Loucy (cell line): ENCODE data around the gene INSIG2.

ENCODE experiments used
- H2AFZ ChIP-seq: fragments of 200-600 bp; sonication (generic); 2 replicates; pipeline ENCODE4 v1.6.0; 2016; ENCODE audit warnings: antibody characterized with exemption, mild to moderate bottlenecking, low read length, moderate library complexity
- H3F3A ChIP-seq: fragments of 200-600 bp; 2 replicates; pipeline ENCODE4 v1.6.0; 2016; ENCODE audit warnings: antibody characterized with exemption, low read depth, mild to moderate bottlenecking
- H3K27me3 ChIP-seq: fragments of 200-600 bp; sonication (generic); 2 replicates; pipeline ENCODE4 v1.6.1; 2014; ENCODE audit warnings: low read length, mild to moderate bottlenecking; ENCODE audit not compliant: insufficient read depth, poor library complexity, severe bottlenecking
- H3K36me3 ChIP-seq: fragments of 200-600 bp; sonication (generic); 2 replicates; pipeline ENCODE4 v1.6.1; 2016; ENCODE audit warnings: low read length; ENCODE audit not compliant: insufficient read depth
- H3K4me1 ChIP-seq: fragments of 200-600 bp; sonication (generic); 2 replicates; pipeline ENCODE4 v1.5.1; 2014; ENCODE audit warnings: low read length, mild to moderate bottlenecking; ENCODE audit not compliant: insufficient read depth, poor library complexity, severe bottlenecking
- H3K4me2 ChIP-seq: fragments of 200-600 bp; sonication (generic); 2 replicates; pipeline ENCODE4 v1.6.0; 2014; ENCODE audit warnings: antibody characterized with exemption, low read length, low read depth, mild to moderate bottlenecking; ENCODE audit not compliant: poor library complexity, severe bottlenecking
- H3K4me3 ChIP-seq: fragments of 200-600 bp; sonication (generic); 2 replicates; pipeline ENCODE4 v1.5.1; 2014; ENCODE audit warnings: low read length, mild to moderate bottlenecking, mixed read lengths; ENCODE audit not compliant: poor library complexity, severe bottlenecking
- H3K79me2 ChIP-seq: fragments of 200-600 bp; sonication (generic); 2 replicates; pipeline ENCODE4 v1.6.1; 2014; ENCODE audit warnings: low read length; ENCODE audit not compliant: insufficient read depth
- H3K9ac ChIP-seq: fragments of 200-600 bp; sonication (generic); 2 replicates; pipeline ENCODE4 v1.6.0; 2014; ENCODE audit warnings: mild to moderate bottlenecking, low read depth, low read length, moderate library complexity; ENCODE audit not compliant: poor library complexity, severe bottlenecking
- H3K9me2 ChIP-seq: fragments of 200-600 bp; sonication (generic); replicated peaks from 2 replicates; pipeline ENCODE4 v1.6.1; 2016; ENCODE audit warnings: low read depth, low read length, mixed read lengths
- H3K9me3 ChIP-seq: fragments of 200-600 bp; sonication (generic); 2 replicates; pipeline ENCODE4 v1.6.1; 2014; ENCODE audit warnings: mild to moderate bottlenecking, antibody characterized with exemption, low read length, low read depth; ENCODE audit not compliant: insufficient read depth
- H4K20me1 ChIP-seq: fragments of 200-600 bp; sonication (generic); 2 replicates; pipeline ENCODE4 v1.6.0; 2014; ENCODE audit warnings: antibody characterized with exemption, low read length, mild to moderate bottlenecking; ENCODE audit not compliant: insufficient read depth, poor library complexity, severe bottlenecking
- EZH2phosphoT487 ChIP-seq: fragments of 200-600 bp; IDR thresholded peaks from 2 replicates; pipeline ENCODE4 v1.6.1; 2018; ENCODE audit warnings: antibody characterized with exemption, mild to moderate bottlenecking, moderate library complexity, borderline replicate concordance
- TF ChIP-seq, protein P1 (sequence below): fragments of 200-600 bp; sonication (generic); conservative IDR thresholded peaks from 2 replicates; pipeline ENCODE4 v1.5.1; 2014; ENCODE audit warnings: mild to moderate bottlenecking, antibody characterized with exemption, low read length

INSIG2 gene

DNA sequence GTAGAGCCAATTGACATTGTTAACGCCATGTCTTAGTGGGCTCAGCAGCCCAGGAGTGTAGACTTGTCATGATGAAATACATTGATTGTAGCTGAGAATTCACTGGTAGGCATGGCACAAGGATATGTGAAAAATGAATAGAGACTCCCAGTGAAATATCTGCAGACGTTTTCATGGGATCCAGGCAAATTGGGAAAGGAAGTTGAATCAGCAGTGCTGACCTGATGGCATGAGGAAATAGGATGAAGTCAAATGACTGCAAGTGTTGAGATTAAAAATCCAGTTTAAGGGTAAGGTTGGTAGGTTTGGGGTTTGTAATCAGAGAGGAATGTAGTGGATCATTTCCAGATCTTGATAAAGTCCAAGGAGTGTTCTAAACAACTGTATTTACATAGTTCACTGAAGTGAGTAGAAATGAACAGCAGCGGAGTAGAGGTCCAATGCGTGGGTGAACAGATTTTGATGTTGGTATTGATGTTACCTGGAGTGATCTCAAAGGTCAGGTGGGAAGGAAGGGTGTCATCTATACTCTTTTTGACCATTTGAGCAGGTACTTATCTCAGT, 24.6 kb downstream of the INSIG2 start:
- Histone ChIP-seq H3K27me3 (no peaks in the 10 kb centered on the region), H3K79me2 (peaks cover 15% of the 10 kb centered on the region; the same call in 1 of the 2 replicates), H3K36me3 (peaks cover 37% of the 10 kb centered on the region), H3K9me3 (no peaks in the 10 kb centered on the region), H3K4me1 (peaks cover 2% of the 10 kb centered on the region), H4K20me1 (no peaks in the 10 kb centered on the region), H3K4me2 (no peak overlapping the region), H3K4me3 (no peak overlapping the region), H3K9me2 (no peaks in the 10 kb centered on the region), H3F3A (no peaks in the 10 kb centered on the region), H2AFZ (no peak overlapping the region), H3K9ac (no peak overlapping the region)
- TF ChIP-seq, protein P1, sequence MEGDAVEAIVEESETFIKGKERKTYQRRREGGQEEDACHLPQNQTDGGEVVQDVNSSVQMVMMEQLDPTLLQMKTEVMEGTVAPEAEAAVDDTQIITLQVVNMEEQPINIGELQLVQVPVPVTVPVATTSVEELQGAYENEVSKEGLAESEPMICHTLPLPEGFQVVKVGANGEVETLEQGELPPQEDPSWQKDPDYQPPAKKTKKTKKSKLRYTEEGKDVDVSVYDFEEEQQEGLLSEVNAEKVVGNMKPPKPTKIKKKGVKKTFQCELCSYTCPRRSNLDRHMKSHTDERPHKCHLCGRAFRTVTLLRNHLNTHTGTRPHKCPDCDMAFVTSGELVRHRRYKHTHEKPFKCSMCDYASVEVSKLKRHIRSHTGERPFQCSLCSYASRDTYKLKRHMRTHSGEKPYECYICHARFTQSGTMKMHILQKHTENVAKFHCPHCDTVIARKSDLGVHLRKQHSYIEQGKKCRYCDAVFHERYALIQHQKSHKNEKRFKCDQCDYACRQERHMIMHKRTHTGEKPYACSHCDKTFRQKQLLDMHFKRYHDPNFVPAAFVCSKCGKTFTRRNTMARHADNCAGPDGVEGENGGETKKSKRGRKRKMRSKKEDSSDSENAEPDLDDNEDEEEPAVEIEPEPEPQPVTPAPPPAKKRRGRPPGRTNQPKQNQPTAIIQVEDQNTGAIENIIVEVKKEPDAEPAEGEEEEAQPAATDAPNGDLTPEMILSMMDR: no peak
- TF ChIP-seq EZH2phosphoT487: no peak

DNA sequence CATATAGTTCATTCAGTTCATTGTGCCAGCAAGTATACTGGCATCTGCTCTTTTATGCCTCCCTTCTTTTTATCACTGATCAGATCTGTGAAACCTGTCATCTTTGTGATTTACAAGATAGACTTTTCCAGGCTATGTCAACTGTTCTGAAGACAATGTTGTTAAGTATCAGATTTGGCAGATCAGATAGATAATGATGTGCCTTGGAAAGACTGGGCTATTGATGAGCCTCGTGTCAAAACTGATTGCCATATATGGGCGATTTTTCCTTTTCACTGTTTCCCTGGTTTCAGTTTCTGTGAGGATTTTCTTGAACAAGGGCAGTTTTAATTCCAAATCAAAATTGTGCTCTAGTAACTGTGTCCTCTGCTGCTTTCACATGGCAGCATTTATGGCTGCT, 26.6 kb downstream of the INSIG2 start:
- H3F3A ChIP-seq: no peaks in the 10 kb centered on the region
- H3K9ac ChIP-seq: no peak overlapping the region
- H3K4me3 ChIP-seq: no peak overlapping the region
- no peaks in the 10 kb centered on the region; the same call in 1 of the 2 replicates for H3K79me2 ChIP-seq
- H3K27me3 ChIP-seq: no peaks in the 10 kb centered on the region
- no peaks in the 10 kb centered on the region for H4K20me1 ChIP-seq
- H2AFZ ChIP-seq: no peak overlapping the region
- H3K9me2 ChIP-seq: no peaks in the 10 kb centered on the region
- no peak overlapping the region for H3K4me2 ChIP-seq
- H3K4me1 ChIP-seq: peaks cover 12% of the 10 kb centered on the region
- TF ChIP-seq EZH2phosphoT487: no peak
- TF ChIP-seq, protein P1: no peak
- H3K9me3 ChIP-seq: no peaks in the 10 kb centered on the region
- peaks cover 18% of the 10 kb centered on the region; the same call in 1 of the 2 replicates for H3K36me3 ChIP-seq

DNA sequence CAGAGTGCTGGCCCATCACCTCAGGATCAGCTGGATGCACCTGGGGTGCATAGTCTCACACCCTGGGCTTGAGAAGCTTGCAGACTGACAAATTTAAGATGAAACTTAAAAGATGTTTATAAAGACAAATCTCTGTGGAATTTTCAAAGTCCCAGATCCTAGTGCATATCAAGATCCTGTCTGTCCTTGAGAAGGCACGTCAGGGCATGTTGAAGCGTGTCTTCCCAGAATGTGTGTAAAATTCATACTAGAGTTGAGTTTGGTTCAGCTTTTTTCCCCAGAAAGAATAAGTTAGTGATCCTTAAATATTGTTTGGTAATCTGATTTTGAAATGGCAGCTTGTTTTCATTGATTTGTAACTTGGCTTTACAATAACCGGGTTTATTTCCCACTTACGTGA, 27.5 kb downstream of the INSIG2 start:
- H3K27me3 ChIP-seq: no peaks in the 10 kb centered on the region
- no peak overlapping the region for H2AFZ ChIP-seq
- no peaks in the 10 kb centered on the region for H3K79me2 ChIP-seq
- no peak overlapping the region for H3K4me2 ChIP-seq
- H3F3A ChIP-seq: no peaks in the 10 kb centered on the region
- peaks cover 12% of the 10 kb centered on the region for H3K4me1 ChIP-seq
- no peak for TF ChIP-seq EZH2phosphoT487
- TF ChIP-seq, protein P1: no peak
- H3K4me3 ChIP-seq: no peak overlapping the region
- H3K9ac ChIP-seq: no peak overlapping the region
- H3K36me3 ChIP-seq: peaks cover 10% of the 10 kb centered on the region; the same call in 1 of the 2 replicates
- no peaks in the 10 kb centered on the region for H4K20me1 ChIP-seq
- no peaks in the 10 kb centered on the region for H3K9me2 ChIP-seq
- H3K9me3 ChIP-seq: no peaks in the 10 kb centered on the region
